ENCODE data around the gene CFAP46.

The CFAP46 gene

GRCh38 chr10:132783165-132783939 lies 159.0 kb downstream of the CFAP46 start:
- H3K27ac ChIP-seq = no peak overlapping the region
- POLR2A ChIA-PET (ENCODE audit: low non-redundant PET) = no interaction called here
- DNase-seq (ENCODE audit: low spot score) = no peak
- no peak for TF ChIP-seq CTCF (conservative IDR thresholded peaks at IDR 0.05; ENCODE audit: low read depth)
- CTCF ChIA-PET = interaction anchor here (0.9 kb wide), 1 partner anchor 14 kb away, joined by 3 read pairs; no protein-coding TSS in a partner anchor

- no peak for DNase-seq (ENCODE audit: low spot score)
- ChIA-PET CTCF (interaction anchor here (1.1 kb wide), 1 partner anchor 316 kb away, joined by 3 read pairs; no protein-coding TSS in a partner anchor), POLR2A (ENCODE audit: low non-redundant PET) (no interaction called here)
- no peak overlapping the region for H3K27ac ChIP-seq
- TF ChIP-seq CTCF (conservative IDR thresholded peaks at IDR 0.05; ENCODE audit: low read depth) = no peak
These were observed 160.8 kb downstream of the CFAP46 start for GRCh38 chr10:132781556-132781955.

- no peak for TF ChIP-seq CTCF (conservative IDR thresholded peaks at IDR 0.05; ENCODE audit: low read depth)
- no peak for DNase-seq (ENCODE audit: low spot score)
- no peak overlapping the region for H3K27ac ChIP-seq
- POLR2A ChIA-PET (ENCODE audit: low non-redundant PET) = no interaction called here
- CTCF ChIA-PET = no interaction called here
These were observed 162.0 kb downstream of the CFAP46 start for GRCh38 chr10:132780356-132780755.

- H3K27ac ChIP-seq = no peak overlapping the region
- TF ChIP-seq CTCF (conservative IDR thresholded peaks at IDR 0.05; ENCODE audit: low read depth) = no peak
- POLR2A ChIA-PET (ENCODE audit: low non-redundant PET) = no interaction called here
- CTCF ChIA-PET = no interaction called here
- DNase-seq (ENCODE audit: low spot score) = no peak
These were observed 162.6 kb downstream of the CFAP46 start for GRCh38 chr10:132779549-132780294.

- no peak overlapping the region for H3K27ac ChIP-seq
- no peak for DNase-seq (ENCODE audit: low spot score)
- ChIA-PET POLR2A (ENCODE audit: low non-redundant PET) (no interaction called here), CTCF (interaction anchor here (0.5 to 0.7 kb wide), 2 partner anchors 257 to 456 kb away, joined by 3 read pairs; no protein-coding TSS in a partner anchor)
- no peak for TF ChIP-seq CTCF (conservative IDR thresholded peaks at IDR 0.05; ENCODE audit: low read depth)
These were observed 164.9 kb downstream of the CFAP46 start for GRCh38 chr10:132777441-132777840.

- DNase-seq (ENCODE audit: low spot score) = no peak
- CTCF ChIA-PET = interaction anchor here (0.6 to 0.7 kb wide), 2 partner anchors 257 to 346 kb away, joined by 3 read pairs; no protein-coding TSS in a partner anchor
- no peak overlapping the region for H3K27ac ChIP-seq
- TF ChIP-seq CTCF (conservative IDR thresholded peaks at IDR 0.05; ENCODE audit: low read depth) = no peak
- POLR2A ChIA-PET (ENCODE audit: low non-redundant PET) = no interaction called here
These were observed 165.5 kb downstream of the CFAP46 start for GRCh38 chr10:132776821-132777220.
